SU-DHL-6 (cell line): Measurements from ENCODE around the gene ATP5PF.

ENCODE experiments used
- H2AFZ ChIP-seq: fragments of 200-600 bp; sonication (generic); 2 replicates; pipeline ENCODE4 v1.6.1; 2014; ENCODE audit warnings: low read depth, mild to moderate bottlenecking, moderate library complexity, mixed read lengths, antibody characterized with exemption, low read length; ENCODE audit not compliant: severe bottlenecking
- H3F3A ChIP-seq: fragments of 200-600 bp; shearing (Covaris generic); 2 replicates; pipeline ENCODE4 v1.6.0; 2016; ENCODE audit warnings: antibody characterized with exemption, mild to moderate bottlenecking; ENCODE audit not compliant: insufficient read depth
- H3K27ac ChIP-seq: fragments of 200-600 bp; sonication (generic); 2 replicates; pipeline ENCODE4 v1.5.1; 2016; ENCODE audit warnings: low read depth, mild to moderate bottlenecking, low read length, moderate library complexity, mixed read lengths
- H3K27me3 ChIP-seq: fragments of 200-600 bp; sonication (generic), shearing (Covaris generic); 2 replicates; pipeline ENCODE4 v1.6.0; 2014; ENCODE audit warnings: mild to moderate bottlenecking, low read length
- H3K36me3 ChIP-seq: fragments of 200-600 bp; sonication (generic); 2 replicates; pipeline ENCODE4 v1.6.1; 2014; ENCODE audit warnings: mild to moderate bottlenecking, low read length, mixed read lengths
- H3K4me2 ChIP-seq: fragments of 300-600, 200-600 bp; shearing (Covaris generic), sonication (generic); 2 replicates; pipeline ENCODE4 v1.6.0; 2014; ENCODE audit warnings: low read length, low read depth, mild to moderate bottlenecking; ENCODE audit not compliant: poor library complexity, severe bottlenecking
- H3K4me3 ChIP-seq: fragments of 200-600 bp; sonication (generic); 2 replicates; pipeline ENCODE4 v1.5.1; 2014; ENCODE audit warnings: antibody characterized with exemption, low read length, mild to moderate bottlenecking, mixed read lengths; ENCODE audit not compliant: insufficient read depth, poor library complexity, severe bottlenecking
- H3K79me2 ChIP-seq: fragments of 200-600 bp; sonication (generic); 2 replicates; pipeline ENCODE4 v1.6.1; 2014; ENCODE audit warnings: mild to moderate bottlenecking, low read length, moderate library complexity; ENCODE audit not compliant: insufficient read depth
- H3K9ac ChIP-seq: fragments of 200-600 bp; sonication (generic); 2 replicates; pipeline ENCODE4 v1.7.0; 2014; ENCODE audit warnings: mild to moderate bottlenecking, low read length
- H3K9me2 ChIP-seq: fragments of 200-600 bp; sonication (generic); replicated peaks from 2 replicates; pipeline ENCODE4 v1.6.1; 2014; ENCODE audit warnings: low read length; ENCODE audit not compliant: insufficient read depth
- H3K9me3 ChIP-seq: fragments of 200-600 bp; sonication (generic); 2 replicates; pipeline ENCODE4 v1.6.1; 2014; ENCODE audit warnings: low read length, mixed read lengths; ENCODE audit not compliant: insufficient read depth
- H4K20me1 ChIP-seq: fragments of 200-600 bp; sonication (generic); 2 replicates; pipeline ENCODE4 v1.6.1; 2014; ENCODE audit warnings: low read depth, mild to moderate bottlenecking, antibody characterized with exemption, low read length, moderate library complexity, mixed read lengths
- CTCF ChIP-seq: fragments of 200-600 bp; sonication (generic); IDR thresholded peaks from one replicate; pipeline ENCODE4 v1.5.1; 2017; ENCODE audit warnings: antibody characterized with exemption, mild to moderate bottlenecking, low read length, moderate library complexity; ENCODE audit not compliant: insufficient read depth, poor library complexity, severe bottlenecking
- EZH2phosphoT487 ChIP-seq: fragments of 200-600 bp; sonication (generic), shearing (Covaris generic); conservative IDR thresholded peaks from 2 replicates; pipeline ENCODE4 v1.6.1; 2018; ENCODE audit warnings: mild to moderate bottlenecking, antibody characterized with exemption, low read length, moderate library complexity, mixed read lengths

ATP5PF gene

GRCh38 chr21:25682382-25682781, 52.3 kb downstream of the ATP5PF start:
- Histone ChIP-seq H4K20me1 (no peaks in the 10 kb centered on the region), H3F3A (no peaks in the 10 kb centered on the region), H3K79me2 (no peaks in the 10 kb centered on the region), H3K4me2 (no peak overlapping the region), H3K9ac (no peak overlapping the region), H3K9me2 (no peaks in the 10 kb centered on the region), H3K36me3 (no peaks in the 10 kb centered on the region), H3K27ac (no peak overlapping the region), H3K9me3 (no peaks in the 10 kb centered on the region), H3K27me3 (no peaks in the 10 kb centered on the region), H2AFZ (no peak overlapping the region), H3K4me3 (no peak overlapping the region)
- TF ChIP-seq EZH2phosphoT487 (no peak), CTCF (no peak)

GRCh38 chr21:25676451-25676850, 58.3 kb downstream of the ATP5PF start:
- Histone ChIP-seq H4K20me1 (no peaks in the 10 kb centered on the region), H3K79me2 (no peaks in the 10 kb centered on the region), H3K4me2 (no peak overlapping the region), H3K9me3 (no peaks in the 10 kb centered on the region), H3K27me3 (no peaks in the 10 kb centered on the region), H3K4me3 (no peak overlapping the region), H2AFZ (no peak overlapping the region), H3F3A (no peaks in the 10 kb centered on the region), H3K9ac (no peak overlapping the region), H3K27ac (no peak overlapping the region), H3K36me3 (no peaks in the 10 kb centered on the region), H3K9me2 (no peaks in the 10 kb centered on the region)
- TF ChIP-seq EZH2phosphoT487: no peak
